Mesodermal cell (in vitro differentiated cells): ENCODE data around the gene MGRN1.

Experiments
- H3K27ac ChIP-seq: 2 replicates; pipeline ENCODE4 v1.7.0; 2013; ENCODE audit warnings: mild to moderate bottlenecking, low read depth, low read length, moderate library complexity; ENCODE audit not compliant: severe bottlenecking
- H3K36me3 ChIP-seq: 2 replicates; pipeline ENCODE4 v1.7.1; 2013; ENCODE audit warnings: mild to moderate bottlenecking, low read length, moderate library complexity; ENCODE audit not compliant: control insufficient read depth, insufficient read depth
- H3K4me1 ChIP-seq: one replicate; pipeline ENCODE4 v1.7.1; 2013; ENCODE audit warnings: mild to moderate bottlenecking, low read length; ENCODE audit not compliant: insufficient read depth, control insufficient read depth, poor library complexity, severe bottlenecking
- H3K4me3 ChIP-seq: 2 replicates; pipeline ENCODE4 v1.7.0; 2013; ENCODE audit warnings: low read length, control low read depth, mild to moderate bottlenecking; ENCODE audit not compliant: insufficient read depth, poor library complexity, severe bottlenecking; ENCODE audit errors: extremely low read depth
- H3K9me3 ChIP-seq: 2 replicates; pipeline ENCODE4 v1.7.1; 2013; ENCODE audit warnings: mild to moderate bottlenecking, low read length, moderate library complexity; ENCODE audit not compliant: control insufficient read depth
- WGBS, 2 experiments: methylation state at CpG; one replicate each; pipeline ENCODE4 v1.1.5; 2013; ENCODE audit warnings: missing lambda C conversion rate in 2 of 2; ENCODE audit not compliant: insufficient coverage in 2 of 2; 5-methylcytosine and 5-hydroxymethylcytosine counted together

Gene MGRN1

GRCh38 chr16:4604401-4604800, 20.2 kb upstream of the MGRN1 start:
- no peak overlapping the region for H3K27ac ChIP-seq
- no peaks in the 10 kb centered on the region for H3K4me1 ChIP-seq
- no peaks in the 10 kb centered on the region for H3K9me3 ChIP-seq
- peaks cover 26% of the 10 kb centered on the region for H3K36me3 ChIP-seq
- no peak overlapping the region for H3K4me3 ChIP-seq
- WGBS, 2 experiments: 79 to 82% methylated on average over 15 of the region's 15 CpGs

- Histone ChIP-seq H3K36me3 (peaks cover 45% of the 10 kb centered on the region), H3K4me3 (no peak overlapping the region), H3K4me1 (no peaks in the 10 kb centered on the region), H3K27ac (no peak overlapping the region), H3K9me3 (no peaks in the 10 kb centered on the region)
- 97% methylated on average over 8 of the region's 9 CpGs for WGBS, 2 experiments
Observed at GRCh38 chr16:4606354-4606753, 18.3 kb upstream of the MGRN1 start.

- 94 to 98% methylated on average over 15 to 21 of the region's 22 CpGs for WGBS, 2 experiments
- Histone ChIP-seq H3K36me3 (peaks cover 45% of the 10 kb centered on the region), H3K9me3 (no peaks in the 10 kb centered on the region)
Observed at GRCh38 chr16:4607841-4608703, 16.6 kb upstream of the MGRN1 start.

GRCh38 chr16:4608704-4608980, 16.0 kb upstream of the MGRN1 start:
- no peak overlapping the region for H3K27ac ChIP-seq
- WGBS, 2 experiments: 95 to 97% methylated on average over 5 to 7 of the region's 8 CpGs
- peaks cover 45% of the 10 kb centered on the region for H3K36me3 ChIP-seq
- no peak overlapping the region for H3K4me3 ChIP-seq
- H3K9me3 ChIP-seq: no peaks in the 10 kb centered on the region
- no peaks in the 10 kb centered on the region for H3K4me1 ChIP-seq

More at GRCh38 chr16:4607841-4608703, 16.6 kb upstream of the MGRN1 start:
- H3K27ac ChIP-seq: no peak overlapping the region
- H3K4me1 ChIP-seq: no peaks in the 10 kb centered on the region
- H3K4me3 ChIP-seq: no peak overlapping the region

GRCh38 chr16:4609200-4610010, 15.2 kb upstream of the MGRN1 start:
- no peaks in the 10 kb centered on the region for H3K9me3 ChIP-seq
- 95% methylated on average over 30 to 44 of the region's 45 CpGs for WGBS, 2 experiments
- peaks cover 45% of the 10 kb centered on the region for H3K36me3 ChIP-seq
- no peaks in the 10 kb centered on the region for H3K4me1 ChIP-seq
- no peak overlapping the region for H3K4me3 ChIP-seq
- no peak overlapping the region for H3K27ac ChIP-seq

GRCh38 chr16:4610011-4611005, 14.3 kb upstream of the MGRN1 start:
- H3K9me3 ChIP-seq: no peaks in the 10 kb centered on the region
- H3K4me1 ChIP-seq: no peaks in the 10 kb centered on the region
- peaks cover 45% of the 10 kb centered on the region for H3K36me3 ChIP-seq
- no peak overlapping the region for H3K27ac ChIP-seq
- WGBS, 2 experiments: 85 to 93% methylated on average over 20 to 22 of the region's 32 CpGs
- H3K4me3 ChIP-seq: no peak overlapping the region

GRCh38 chr16:4611337-4612021, 13.1 kb upstream of the MGRN1 start:
- Histone ChIP-seq H3K9me3 (no peaks in the 10 kb centered on the region), H3K36me3 (peaks cover 45% of the 10 kb centered on the region), H3K4me1 (no peaks in the 10 kb centered on the region), H3K27ac (no peak overlapping the region), H3K4me3 (no peak overlapping the region)
- 94 to 95% methylated on average over 16 to 21 of the region's 22 CpGs for WGBS, 2 experiments

GRCh38 chr16:4612474-4612931, 12.1 kb upstream of the MGRN1 start:
- H3K4me1 ChIP-seq: peaks cover 10% of the 10 kb centered on the region
- peak overlapping the region; percentile 67 for H3K4me3 ChIP-seq
- peaks cover 34% of the 10 kb centered on the region for H3K36me3 ChIP-seq
- H3K27ac ChIP-seq: no peak overlapping the region
- H3K9me3 ChIP-seq: no peaks in the 10 kb centered on the region
- WGBS, 2 experiments: 71 to 82% methylated on average over 3 to 5 of the region's 7 CpGs

GRCh38 chr16:4612977-4613635, 11.5 kb upstream of the MGRN1 start:
- H3K27ac ChIP-seq: no peak overlapping the region
- peak overlapping the region; percentile 67 for H3K4me3 ChIP-seq
- peaks cover 29% of the 10 kb centered on the region for H3K36me3 ChIP-seq
- WGBS, 2 experiments: 68 to 70% methylated on average over 8 to 12 of the region's 14 CpGs
- peaks cover 14% of the 10 kb centered on the region for H3K4me1 ChIP-seq
- H3K9me3 ChIP-seq: no peaks in the 10 kb centered on the region
